ENCODE data around the gene ZNF711.
A peak's percentile ranks its signal among the peaks of the same experiment; 100 is the strongest.
"Not testable (repeated sequence)": the region's sequence is repeated elsewhere in the genome, so short reads cannot be mapped to it uniquely, and the experiment has no call there.

Gene ZNF711

GRCh38 chrX:85243761-85244449 is at the start of gene ZNF711, which contains the start of gene SATL1:
TSS of gene ZNF711 (plus strand) at chrX:85243991. CDS start at chrX:85247573, 3,582 bp downstream.
TSS of gene SATL1 (minus strand) at chrX:85243779. CDS start at chrX:85108968, 134,811 bp downstream.
- no peak for FAIRE-seq
- no peak for DNase-seq (ENCODE audit: insufficient read length, low spot score)

DNA sequence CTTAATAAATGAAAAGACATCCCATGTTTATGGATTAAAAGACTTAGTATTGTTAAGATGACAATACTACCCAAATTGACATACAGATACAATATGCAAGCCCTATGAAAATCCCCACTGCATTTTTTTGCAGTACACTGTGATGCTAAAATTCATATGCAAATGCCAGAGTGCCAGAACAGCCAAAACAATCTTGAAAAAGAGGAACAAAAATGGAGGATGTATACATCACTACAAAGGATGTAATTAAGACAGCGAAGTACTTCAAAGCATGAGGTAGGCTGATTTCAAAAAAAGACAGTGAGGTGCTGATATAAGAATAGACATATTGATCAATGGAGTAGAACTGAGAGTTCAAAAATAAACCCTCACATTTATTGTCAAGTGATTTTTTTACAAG is 47.5 kb upstream of the ZNF711 start:
- FAIRE-seq (no peak), DNase-seq (ENCODE audit: insufficient read length, low spot score) (no peak)

GRCh38 chrX:85203461-85203970 is 40.3 kb upstream of the ZNF711 start:
- DNase-seq (ENCODE audit: insufficient read length, low spot score) (no peak), FAIRE-seq (no peak)

DNA sequence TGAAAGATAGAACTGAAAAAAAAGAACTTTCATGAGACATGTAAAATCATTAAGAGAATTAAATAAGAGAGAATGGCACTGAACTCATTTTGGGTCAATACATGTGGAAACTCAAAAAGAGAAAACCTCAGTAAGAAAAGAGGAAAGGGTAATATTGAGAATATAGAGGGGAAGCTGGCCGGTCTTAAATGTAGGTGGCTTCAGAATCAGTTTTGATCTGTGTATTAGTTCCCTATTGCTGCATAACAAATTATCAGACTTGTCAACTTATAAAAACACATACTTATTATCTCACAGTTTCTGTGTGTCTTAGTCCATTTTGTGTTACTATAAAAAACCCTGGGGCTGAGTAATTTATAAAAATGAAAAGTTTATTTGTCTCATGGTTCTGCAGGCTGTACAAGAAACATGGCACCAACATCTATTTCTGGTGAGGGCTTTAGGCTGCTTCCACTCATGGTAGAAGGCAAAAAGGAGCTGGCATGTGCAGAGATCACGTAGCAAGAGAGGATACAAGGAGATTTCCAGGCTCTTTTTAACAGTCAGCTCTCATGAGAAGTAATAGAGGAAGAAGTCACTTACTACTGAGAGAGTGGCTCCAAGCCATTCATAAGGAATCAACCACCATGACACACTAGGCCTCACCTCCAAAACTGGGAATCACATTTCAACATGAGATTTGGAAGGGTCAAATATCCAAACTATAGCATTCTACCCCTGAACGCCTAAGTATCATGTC is 29.8 kb upstream of the ZNF711 start:
- FAIRE-seq (no peak), DNase-seq (ENCODE audit: insufficient read length, low spot score) (no peak)

- no peak for DNase-seq (ENCODE audit: insufficient read length, low spot score)
- no peak for FAIRE-seq
These were observed 27.8 kb upstream of the ZNF711 start for GRCh38 chrX:85215946-85216345.

DNA sequence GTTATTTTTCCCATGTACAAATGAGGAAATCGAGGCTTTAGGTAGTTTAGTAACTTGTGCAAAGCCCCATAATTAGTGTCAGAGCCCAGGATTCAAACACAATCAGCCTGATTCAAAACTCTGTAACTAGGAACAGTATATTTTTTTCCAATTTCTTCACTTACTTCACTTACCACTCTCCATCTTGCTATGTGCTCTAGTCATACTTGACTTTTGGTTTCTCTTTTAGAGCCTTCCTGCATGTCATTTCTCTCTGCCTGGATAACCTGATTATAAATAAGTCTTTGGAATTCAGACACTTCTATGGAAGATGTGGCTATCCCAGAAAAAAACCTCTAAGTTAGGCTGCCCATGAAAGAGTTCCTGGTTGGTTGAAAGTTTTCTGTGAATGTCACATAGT is 22.4 kb upstream of the ZNF711 start:
- FAIRE-seq = no peak

GRCh38 chrX:85223359-85223758 is 20.4 kb upstream of the ZNF711 start:
- FAIRE-seq (no peak), DNase-seq (ENCODE audit: insufficient read length, low spot score) (no peak)

More for the DNA sequence above, 22.4 kb upstream of the ZNF711 start:
- no peak for DNase-seq (ENCODE audit: insufficient read length, low spot score)

DNA sequence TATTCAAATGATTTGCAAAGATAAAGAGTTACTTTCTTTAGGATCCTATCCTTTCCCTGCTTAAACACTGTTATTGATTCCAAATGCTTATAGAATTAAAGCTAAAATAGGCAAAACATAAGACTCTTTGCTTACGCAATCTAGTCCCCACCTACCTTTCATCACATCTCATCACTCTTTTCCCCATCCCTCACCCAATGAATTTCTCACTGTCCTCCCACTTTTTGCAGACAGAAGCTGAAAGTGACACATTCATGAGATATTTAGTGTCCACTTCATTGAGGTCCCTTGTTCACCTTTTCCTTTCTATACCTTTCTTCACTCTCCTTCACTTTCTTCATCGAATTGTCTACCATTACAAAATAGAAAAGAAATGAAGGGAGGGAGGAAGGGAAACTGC is 636 bp upstream of the ZNF711 start:
- FAIRE-seq = no peak
- DNase-seq (ENCODE audit: insufficient read length, low spot score) = no peak

- FAIRE-seq (peak; percentile 21), DNase-seq (ENCODE audit: insufficient read length, low spot score) (no peak)
These were observed 840 bp downstream of the ZNF711 start for GRCh38 chrX:85244450-85245211.

- DNase-seq (ENCODE audit: insufficient read length, low spot score); FAIRE-seq: not testable (repeated sequence)
These were observed 41.5 kb downstream of the ZNF711 start for GRCh38 chrX:85285286-85285685.

GRCh38 chrX:85288992-85289723 is 45.4 kb downstream of the ZNF711 start:
- DNase-seq (ENCODE audit: insufficient read length, low spot score) (no peak), FAIRE-seq (no peak)

DNA sequence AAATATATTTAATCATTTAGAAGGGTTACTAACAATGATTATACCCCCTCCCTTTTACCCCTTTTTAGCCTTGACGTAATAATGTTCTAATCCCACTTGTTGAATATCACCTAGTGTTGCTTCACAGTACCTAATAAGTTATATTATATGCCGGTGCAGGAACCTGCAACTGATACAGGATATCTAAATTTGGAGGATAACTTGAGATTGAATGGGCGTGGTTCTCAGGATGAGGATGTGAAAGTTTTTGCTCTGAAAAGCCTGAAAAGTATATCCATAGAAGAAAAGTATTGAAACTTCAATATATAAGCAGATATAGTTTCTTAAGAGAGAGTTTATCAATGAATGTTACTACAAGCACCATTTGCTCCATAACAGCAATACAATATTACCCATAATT is 59.8 kb downstream of the ZNF711 start:
- DNase-seq (ENCODE audit: insufficient read length, low spot score) (peak; percentile 0), FAIRE-seq (no peak)

- FAIRE-seq (no peak), DNase-seq (ENCODE audit: insufficient read length, low spot score) (no peak)
These were observed 65.9 kb downstream of the ZNF711 start for GRCh38 chrX:85309717-85310116.

GRCh38 chrX:85311348-85311747 is 67.6 kb downstream of the ZNF711 start:
- DNase-seq (ENCODE audit: insufficient read length, low spot score); FAIRE-seq: not testable (repeated sequence)

Data from GM19239 (cell line).